ENCODE results near the gene SREBF1. TPM values are rescaled to one million over a fixed set of nuclear protein-coding genes. Genes with fewer than 3 reads are reported as not detected.

SREBF1 gene
- total RNA-seq, 1 experiment from 2014 or later: 104 TPM

GRCh38 chr17:17801800-17802481, 34.8 kb downstream of the SREBF1 start:
- intact Hi-C loops (cut with micrococcal nuclease; ENCODE audit: unreplicated experiment): no loop called here
- CTCF ChIA-PET: no interaction called here
- TF ChIP-seq CTCF (IDR thresholded peaks at IDR 0.05; ENCODE audit: unreplicated experiment): no peak
- Mint-ChIP-seq H3K27me3 (ENCODE audit: unreplicated experiment) (no peaks in the 10 kb centered on the region), H3K4me1 (ENCODE audit: low read depth, unreplicated experiment) (peaks cover 7% of the 10 kb centered on the region), H3K36me3 (ENCODE audit: insufficient read depth, unreplicated experiment) (peaks cover 53% of the 10 kb centered on the region), H3K4me3 (ENCODE audit: low read depth, unreplicated experiment) (no peak overlapping the region), H3K27ac (ENCODE audit: unreplicated experiment) (no peak overlapping the region), H3K9me3 (ENCODE audit: low read depth, unreplicated experiment) (no peaks in the 10 kb centered on the region)
- BruUV-seq (replicated peaks): no TSS peak
- DNase-seq: no peak

GRCh38 chr17:17800504-17801021, 36.2 kb downstream of the SREBF1 start:
- CTCF ChIA-PET: no interaction called here
- TF ChIP-seq CTCF (IDR thresholded peaks at IDR 0.05; ENCODE audit: unreplicated experiment): no peak
- no peak for DNase-seq
- no peak overlapping the region for H3K27ac Mint-ChIP-seq (ENCODE audit: unreplicated experiment)
- no peaks in the 10 kb centered on the region for H3K27me3 Mint-ChIP-seq (ENCODE audit: unreplicated experiment)
- BruUV-seq (replicated peaks): no TSS peak
- no peaks in the 10 kb centered on the region for H3K4me1 Mint-ChIP-seq (ENCODE audit: low read depth, unreplicated experiment)
- H3K36me3 Mint-ChIP-seq (ENCODE audit: insufficient read depth, unreplicated experiment): peaks cover 41% of the 10 kb centered on the region
- no peaks in the 10 kb centered on the region for H3K9me3 Mint-ChIP-seq (ENCODE audit: low read depth, unreplicated experiment)
- no peak overlapping the region for H3K4me3 Mint-ChIP-seq (ENCODE audit: low read depth, unreplicated experiment)
- intact Hi-C loops (cut with micrococcal nuclease; ENCODE audit: unreplicated experiment): no loop called here

- CTCF ChIA-PET: no interaction called here
- DNase-seq: no peak
- no peak for TF ChIP-seq CTCF (IDR thresholded peaks at IDR 0.05; ENCODE audit: unreplicated experiment)
- no peaks in the 10 kb centered on the region for H3K27me3 Mint-ChIP-seq (ENCODE audit: unreplicated experiment)
- no peaks in the 10 kb centered on the region for H3K4me1 Mint-ChIP-seq (ENCODE audit: low read depth, unreplicated experiment)
- intact Hi-C loops (cut with micrococcal nuclease; ENCODE audit: unreplicated experiment): no loop called here
- H3K9me3 Mint-ChIP-seq (ENCODE audit: low read depth, unreplicated experiment): no peaks in the 10 kb centered on the region
- BruUV-seq (replicated peaks): no TSS peak
- no peak overlapping the region for H3K4me3 Mint-ChIP-seq (ENCODE audit: low read depth, unreplicated experiment)
- H3K27ac Mint-ChIP-seq (ENCODE audit: unreplicated experiment): no peak overlapping the region
- peaks cover 37% of the 10 kb centered on the region for H3K36me3 Mint-ChIP-seq (ENCODE audit: insufficient read depth, unreplicated experiment)
These were observed 38.1 kb downstream of the SREBF1 start for GRCh38 chr17:17798573-17799255.

GRCh38 chr17:17798010-17798556, 38.7 kb downstream of the SREBF1 start:
- Mint-ChIP-seq H3K9me3 (ENCODE audit: low read depth, unreplicated experiment) (no peaks in the 10 kb centered on the region), H3K4me1 (ENCODE audit: low read depth, unreplicated experiment) (no peaks in the 10 kb centered on the region), H3K27ac (ENCODE audit: unreplicated experiment) (no peak overlapping the region), H3K36me3 (ENCODE audit: insufficient read depth, unreplicated experiment) (peaks cover 33% of the 10 kb centered on the region), H3K27me3 (ENCODE audit: unreplicated experiment) (no peaks in the 10 kb centered on the region), H3K4me3 (ENCODE audit: low read depth, unreplicated experiment) (peak overlapping the region; percentile 24)
- no peak for TF ChIP-seq CTCF (IDR thresholded peaks at IDR 0.05; ENCODE audit: unreplicated experiment)
- intact Hi-C loops (cut with micrococcal nuclease; ENCODE audit: unreplicated experiment): no loop called here
- CTCF ChIA-PET: no interaction called here
- no TSS peak for BruUV-seq (replicated peaks)
- no peak for DNase-seq
